ENCODE results near the gene CBR4. TPM values are rescaled to one million over a fixed set of nuclear protein-coding genes. Genes with fewer than 3 reads are reported as not detected.

Gene CBR4
- total RNA-seq, 1 experiment from 2014 or later, result 25.2 TPM

DNA sequence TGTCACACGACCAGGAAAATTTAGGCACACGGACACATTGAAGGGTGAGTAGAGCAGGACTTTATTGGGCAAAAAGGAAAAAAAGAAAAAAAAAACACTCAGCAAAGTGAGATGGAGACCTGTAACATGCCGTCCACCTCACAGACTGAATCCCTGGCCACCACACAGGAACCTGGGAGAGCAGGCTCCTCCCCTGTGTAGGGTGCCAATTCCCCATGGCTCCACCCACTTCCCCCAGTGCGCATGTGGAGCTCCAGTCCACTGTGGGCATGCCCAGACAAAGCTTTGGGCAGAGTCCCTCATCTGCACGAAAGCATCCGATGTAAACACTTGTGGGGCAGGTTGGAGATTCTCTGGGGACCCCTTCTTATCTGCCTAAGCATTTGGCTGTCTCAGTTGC, 23.6 kb upstream of the CBR4 start:
- DNase-seq (ENCODE audit: low spot score), result peak; percentile 65

DNA sequence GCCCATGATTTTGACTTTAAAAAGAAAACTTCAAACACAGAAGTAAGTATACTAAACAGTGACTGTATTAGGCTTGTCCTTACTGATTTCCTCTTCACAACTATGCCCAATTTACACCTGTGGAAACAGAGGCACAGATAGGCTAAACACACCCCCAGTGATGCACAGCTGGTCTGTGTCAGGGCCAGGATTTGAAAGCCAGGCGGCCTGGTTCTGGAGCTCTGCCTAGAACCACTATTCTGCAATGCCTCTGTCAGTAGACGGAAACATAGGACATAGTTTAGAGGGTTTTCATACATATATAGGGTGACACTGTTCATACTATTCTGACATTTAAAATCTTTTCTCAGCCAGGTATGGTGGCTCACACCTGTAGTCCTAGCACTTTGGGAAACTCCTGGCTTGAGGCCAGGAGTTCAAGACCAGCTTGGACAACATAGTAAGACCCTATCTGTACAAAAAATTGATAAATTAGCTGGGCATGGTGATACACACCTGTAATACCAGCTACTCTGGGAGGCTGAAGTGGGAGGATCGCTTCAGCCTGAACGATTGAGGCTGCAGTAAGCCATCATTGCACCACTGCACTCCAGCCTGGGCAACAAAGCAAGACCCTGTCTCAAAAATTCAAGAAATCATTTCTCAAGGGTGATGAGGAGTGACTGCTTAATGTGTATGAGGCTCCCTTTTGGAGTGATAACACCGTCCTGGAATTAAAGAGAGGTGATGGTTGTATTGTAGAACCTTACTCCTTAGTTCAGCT, 23.0 kb upstream of the CBR4 start:
- no peak for DNase-seq (ENCODE audit: low spot score)

DNA sequence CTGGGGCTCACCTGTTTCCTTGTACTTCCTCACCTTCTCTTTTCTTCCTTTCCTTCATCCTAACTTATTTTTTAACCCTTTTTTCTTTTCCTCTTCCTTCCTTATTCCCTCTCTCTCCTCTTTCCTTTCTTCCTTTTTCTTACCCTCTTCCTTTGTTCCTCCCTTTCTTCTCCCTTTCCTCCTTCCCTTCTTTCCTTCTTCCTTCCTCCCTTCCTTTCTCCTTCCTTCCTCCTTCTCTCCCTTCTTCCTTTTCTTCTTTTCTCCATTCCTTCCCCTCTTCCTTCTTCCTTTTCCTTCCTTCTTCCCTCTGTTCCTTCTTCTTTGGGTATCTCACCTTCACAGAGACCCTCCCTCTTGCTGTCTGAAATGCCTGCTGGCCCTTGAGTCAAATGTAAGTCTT, 22.1 kb upstream of the CBR4 start:
- no peak for DNase-seq (ENCODE audit: low spot score)

DNA sequence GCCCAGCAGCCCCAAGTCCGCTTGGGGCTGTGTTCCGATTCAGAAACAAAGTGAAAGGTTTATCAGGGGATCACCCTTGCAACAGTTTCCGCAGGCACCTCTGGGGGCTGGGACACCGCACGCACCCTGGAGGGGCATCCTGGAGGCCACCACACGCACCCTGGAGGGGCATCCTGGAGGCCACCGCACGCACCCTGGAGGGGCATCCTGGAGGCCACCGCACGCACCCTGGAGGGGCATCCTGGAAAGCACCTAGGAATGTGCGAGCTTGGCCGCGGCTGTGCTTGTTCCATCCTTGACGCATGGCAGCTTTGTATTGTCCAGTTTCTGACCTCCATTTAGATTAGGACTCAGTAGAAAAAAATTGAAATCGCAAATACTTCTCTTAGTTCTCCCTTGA, 21.3 kb upstream of the CBR4 start:
- no peak for DNase-seq (ENCODE audit: low spot score)

DNA sequence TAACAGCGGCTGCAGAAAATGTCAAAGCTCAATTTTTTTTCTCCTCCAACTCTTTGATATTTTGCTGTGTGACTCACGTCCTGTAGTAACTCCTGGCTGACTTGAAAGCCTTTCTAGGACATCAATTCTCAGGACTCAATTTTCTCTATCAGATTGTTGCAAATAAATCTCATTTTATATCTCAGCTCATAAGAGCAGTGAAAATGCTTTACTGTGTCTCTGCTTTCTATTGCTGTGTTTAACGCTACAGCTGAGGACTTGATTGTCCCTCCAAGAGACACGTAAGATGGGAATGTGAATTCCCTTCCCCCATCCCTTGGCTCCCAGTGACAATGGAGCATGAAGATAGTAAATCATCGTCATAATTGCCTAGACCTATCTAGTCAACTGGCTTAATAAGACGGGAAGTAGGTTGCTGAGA, 20.5 kb upstream of the CBR4 start:
- peak; percentile 64 for DNase-seq (ENCODE audit: low spot score)

- DNase-seq (ENCODE audit: low spot score), result no peak
Measured at GRCh38 chr4:169029947-169030346, 19.9 kb upstream of the CBR4 start.

DNA sequence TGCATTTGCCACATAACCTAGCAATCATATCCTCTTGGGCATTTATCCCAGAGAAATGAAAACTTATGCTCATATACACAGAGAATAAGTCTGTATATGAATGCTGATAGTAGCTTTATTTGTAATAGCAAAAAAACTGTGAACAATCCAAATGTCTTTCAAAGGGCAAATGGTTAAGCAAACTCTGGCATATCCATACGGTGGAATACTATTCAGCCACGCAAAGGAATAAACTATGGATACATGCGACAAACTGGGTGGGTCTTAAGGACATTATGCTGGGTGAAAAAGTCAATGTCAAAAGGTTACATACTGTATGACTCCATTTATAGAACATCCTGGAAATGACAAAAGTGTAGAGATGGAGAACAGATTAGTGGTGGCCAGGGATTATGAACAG, 17.6 kb upstream of the CBR4 start:
- no peak for DNase-seq (ENCODE audit: low spot score)

GRCh38 chr4:169025184-169025583, 15.1 kb upstream of the CBR4 start:
- DNase-seq (ENCODE audit: low spot score), result no peak

DNA sequence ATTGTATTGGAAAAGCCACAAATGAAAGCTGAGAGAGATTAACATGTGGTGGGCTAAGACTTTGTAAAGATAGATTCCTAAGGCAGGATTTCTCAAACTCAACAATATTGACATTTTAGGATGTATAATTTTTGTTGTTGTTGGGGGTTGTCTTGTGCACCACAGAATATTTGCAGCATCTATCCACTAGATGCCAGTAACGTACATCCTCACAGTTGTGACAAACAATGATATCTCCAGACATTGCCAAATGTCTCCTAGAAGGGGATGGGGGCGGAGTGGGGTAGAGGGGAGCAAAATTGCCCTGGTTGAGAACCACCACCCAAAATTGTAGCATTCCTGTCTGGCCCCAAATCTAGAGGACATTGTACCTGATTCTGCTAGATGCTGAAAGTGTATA, 14.7 kb upstream of the CBR4 start:
- DNase-seq (ENCODE audit: low spot score), result peak; percentile 33

DNA sequence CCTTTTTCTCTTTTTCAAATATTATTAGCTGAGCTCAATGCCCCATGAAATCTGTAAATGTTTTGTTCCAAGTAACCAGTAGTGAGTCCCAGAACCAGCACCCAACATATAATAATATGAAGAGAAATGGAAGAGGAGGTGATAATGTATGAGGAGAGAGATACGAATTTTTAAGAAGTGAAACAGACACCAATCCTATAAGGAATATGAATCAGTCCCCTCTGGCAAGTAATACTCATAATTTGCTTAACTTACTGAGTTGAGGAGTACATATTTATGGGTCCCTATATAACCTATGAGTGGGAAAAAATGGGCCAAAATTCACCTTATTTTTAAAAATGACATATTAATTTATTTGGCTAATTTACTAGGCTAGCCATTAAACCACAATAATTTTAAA, 8.4 kb upstream of the CBR4 start:
- DNase-seq (ENCODE audit: low spot score), result no peak

DNA sequence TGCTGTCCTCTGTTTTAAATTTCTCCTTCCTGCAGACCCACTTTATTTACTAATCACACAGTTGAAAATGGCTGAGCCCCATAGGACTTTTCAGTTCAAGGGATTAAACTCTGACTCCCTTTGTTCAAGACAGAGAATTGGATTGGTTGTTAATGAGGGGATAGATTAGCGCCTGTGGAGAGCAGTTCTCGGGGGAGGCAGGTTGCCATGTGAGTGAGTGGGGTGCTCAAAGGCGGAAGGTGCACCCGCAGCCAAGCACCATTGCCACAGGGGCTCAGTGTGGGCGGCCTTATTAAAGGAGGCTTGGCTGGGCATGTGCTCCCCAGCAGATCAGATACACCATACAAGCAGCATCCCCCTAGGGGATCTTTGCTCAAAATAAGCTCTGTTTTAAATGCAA, 7.9 kb upstream of the CBR4 start:
- no peak for DNase-seq (ENCODE audit: low spot score)

GRCh38 chr4:169015186-169015623, 5.2 kb upstream of the CBR4 start:
- no peak for DNase-seq (ENCODE audit: low spot score)

DNA sequence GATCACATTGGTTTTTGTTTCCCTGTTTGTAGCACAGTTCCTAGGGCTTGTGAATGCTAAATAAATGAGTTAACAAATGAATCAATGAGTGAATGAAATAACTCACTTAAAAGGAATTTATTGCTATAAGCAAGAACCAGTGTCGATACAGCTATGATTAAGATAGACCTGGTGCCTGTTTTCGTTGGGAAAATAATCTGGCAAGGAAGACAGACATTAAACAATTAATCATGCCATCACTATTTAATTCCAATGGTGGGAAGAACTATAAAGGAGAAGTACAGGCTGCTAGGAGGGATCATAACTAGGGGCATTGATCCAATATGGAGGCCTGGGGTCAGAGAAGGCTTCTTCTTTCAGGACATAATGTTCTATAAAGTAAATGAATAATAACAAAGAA, 4.5 kb upstream of the CBR4 start:
- DNase-seq (ENCODE audit: low spot score), result no peak

DNA sequence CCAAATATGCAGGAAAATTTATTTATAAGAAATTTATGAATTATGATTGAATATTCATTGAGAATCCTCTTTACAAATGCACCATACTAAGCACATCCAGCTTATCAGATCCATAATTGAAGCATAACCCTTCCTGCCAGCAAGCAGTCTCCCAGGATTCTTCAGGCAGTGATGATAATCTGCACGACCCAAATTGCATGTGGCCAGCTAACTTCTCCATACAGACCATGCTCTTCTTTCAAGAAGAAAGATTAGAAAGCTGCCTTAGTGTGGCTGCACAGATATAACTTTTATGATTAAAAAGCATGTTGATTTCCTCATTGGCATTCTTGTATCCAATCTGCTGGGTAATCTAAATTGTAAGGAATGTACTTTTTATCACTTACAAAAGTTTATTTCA, 3.3 kb upstream of the CBR4 start:
- no peak for DNase-seq (ENCODE audit: low spot score)

DNA sequence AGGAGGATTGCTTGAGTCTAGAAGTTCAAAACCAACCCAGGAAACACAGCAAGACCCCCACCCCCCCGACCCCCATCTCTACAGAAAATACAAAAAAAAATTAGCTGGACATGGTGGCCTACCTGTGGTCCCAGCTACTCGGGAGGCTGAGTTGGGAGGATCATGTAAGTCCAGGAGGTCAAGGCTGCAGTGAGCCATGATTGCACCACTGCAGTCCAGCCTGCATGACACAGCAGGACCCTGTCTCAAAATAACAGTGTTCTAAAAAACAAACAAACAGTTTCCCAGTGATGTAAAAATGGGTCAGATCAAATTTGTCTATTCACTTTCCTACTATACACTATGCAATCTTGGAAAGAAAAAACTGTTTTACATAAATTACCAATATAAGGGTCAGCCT, 2.0 kb upstream of the CBR4 start:
- no peak for DNase-seq (ENCODE audit: low spot score)

- peak; percentile 41 for DNase-seq (ENCODE audit: low spot score)
Measured at GRCh38 chr4:169009286-169010124, 550 bp downstream of the CBR4 start.

- no peak for DNase-seq (ENCODE audit: low spot score)
Measured at GRCh38 chr4:169005453-169006099, 4.5 kb downstream of the CBR4 start.

GRCh38 chr4:169000315-169000714, 9.7 kb downstream of the CBR4 start:
- DNase-seq (ENCODE audit: low spot score), result no peak

DNA sequence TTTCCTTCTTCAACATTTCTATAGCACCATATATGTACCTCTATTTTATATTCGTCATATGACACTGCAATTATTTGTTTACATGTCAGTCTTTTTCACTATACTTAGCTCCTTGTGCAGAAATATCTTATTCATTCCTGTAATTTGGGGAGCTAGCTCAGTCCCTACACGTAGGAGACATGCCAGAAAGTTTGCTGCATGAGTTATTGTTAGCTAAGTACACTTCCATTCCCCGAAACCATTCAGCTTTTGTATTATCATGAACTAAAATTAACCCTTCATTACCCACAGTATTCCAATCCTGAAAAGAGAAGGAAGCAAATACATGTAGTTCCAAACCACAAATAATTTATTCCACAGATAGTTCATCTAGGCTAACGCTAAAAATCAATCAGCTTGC, 10.2 kb downstream of the CBR4 start:
- no peak for DNase-seq (ENCODE audit: low spot score)

- DNase-seq (ENCODE audit: low spot score), result no peak
Measured at GRCh38 chr4:168998596-168998995, 11.5 kb downstream of the CBR4 start.

- no peak for DNase-seq (ENCODE audit: low spot score)
Measured at GRCh38 chr4:168995537-168996295, 14.3 kb downstream of the CBR4 start.

GRCh38 chr4:168994958-168995357, 15.1 kb downstream of the CBR4 start:
- DNase-seq (ENCODE audit: low spot score), result no peak
